ENCODE results near the gene SRGAP1. TPM values are rescaled to one million over a fixed set of nuclear protein-coding genes. Genes with fewer than 3 reads are reported as not detected.

The SRGAP1 gene
- total and polyA plus RNA-seq, 2 donors from 2014 or later = 1.8 to 13.5 TPM

- Histone ChIP-seq H3K27me3 (ENCODE audit: control insufficient read depth, insufficient read depth, low read length) (no peaks in the 10 kb centered on the region), H3K9ac (ENCODE audit: low read length in 3 of 3) (peak overlapping the region in 1 of 3 donors; percentile 26), H3K4me1 (ENCODE audit: control insufficient read depth in 2 of 3, insufficient read depth in 2 of 3, low read depth in 1 of 3, low read length in 3 of 3) (peaks cover 0 to 6% (median 0%) of the 10 kb centered on the region in 3 donors), H3K4me3 (ENCODE audit: low read length in 3 of 3) (peak overlapping the region; percentile 53 to 68 (median 55)), H3K27ac (ENCODE audit: low read depth in 2 of 2, low read length in 2 of 2) (no peak overlapping the region), H3K9me3 (ENCODE audit: control insufficient read depth in 2 of 3, insufficient read depth in 1 of 3, low read length in 3 of 3) (no peaks in the 10 kb centered on the region), H3K36me3 (ENCODE audit: control insufficient read depth in 2 of 3, insufficient read depth in 3 of 3, low read length in 3 of 3) (no peaks in the 10 kb centered on the region)
- no peak for TF ChIP-seq CTCF (IDR thresholded peaks at IDR 0.05; ENCODE audit: borderline replicate concordance, extremely low read depth, insufficient read depth)
- intact Hi-C loops (cut with DNase I) = no loop called here
- DNase-seq = peak; percentile 29 to 80 (median 40)
- FAIRE-seq = no peak
Measured at GRCh38 chr12:63821781-63822251, 22.7 kb upstream of the SRGAP1 start.

GRCh38 chr12:63822352-63822751 lies 22.1 kb upstream of the SRGAP1 start:
- H3K9ac ChIP-seq (ENCODE audit: low read length in 3 of 3) = no peak overlapping the region
- no peaks in the 10 kb centered on the region for H3K9me3 ChIP-seq (ENCODE audit: control insufficient read depth in 2 of 3, insufficient read depth in 1 of 3, low read length in 3 of 3)
- FAIRE-seq (no peak), DNase-seq (peak in 1 of 5 donors; percentile 15)
- no peak for TF ChIP-seq CTCF (IDR thresholded peaks at IDR 0.05; ENCODE audit: borderline replicate concordance, extremely low read depth, insufficient read depth)
- peak overlapping the region; percentile 53 to 68 (median 55) for H3K4me3 ChIP-seq (ENCODE audit: low read length in 3 of 3)
- no peak overlapping the region for H3K27ac ChIP-seq (ENCODE audit: low read depth in 2 of 2, low read length in 2 of 2)
- H3K27me3 ChIP-seq (ENCODE audit: control insufficient read depth, insufficient read depth, low read length) = no peaks in the 10 kb centered on the region
- intact Hi-C loops (cut with DNase I) = no loop called here
- H3K4me1 ChIP-seq (ENCODE audit: control insufficient read depth in 2 of 3, insufficient read depth in 2 of 3, low read depth in 1 of 3, low read length in 3 of 3) = peaks cover 0 to 6% (median 0%) of the 10 kb centered on the region in 3 donors
- no peaks in the 10 kb centered on the region for H3K36me3 ChIP-seq (ENCODE audit: control insufficient read depth in 2 of 3, insufficient read depth in 3 of 3, low read length in 3 of 3)

- no peak overlapping the region for H3K9ac ChIP-seq (ENCODE audit: low read length in 3 of 3)
- no peak overlapping the region for H3K27ac ChIP-seq (ENCODE audit: low read depth in 2 of 2, low read length in 2 of 2)
- peak overlapping the region in 2 of 3 donors; percentile 38 to 53 for H3K4me3 ChIP-seq (ENCODE audit: low read length in 3 of 3)
- H3K27me3 ChIP-seq (ENCODE audit: control insufficient read depth, insufficient read depth, low read length) = no peaks in the 10 kb centered on the region
- H3K4me1 ChIP-seq (ENCODE audit: control insufficient read depth in 2 of 3, insufficient read depth in 2 of 3, low read depth in 1 of 3, low read length in 3 of 3) = peaks cover 0 to 6% (median 0%) of the 10 kb centered on the region in 3 donors
- intact Hi-C loops (cut with DNase I) = no loop called here
- DNase-seq = no peak
- no peaks in the 10 kb centered on the region for H3K9me3 ChIP-seq (ENCODE audit: control insufficient read depth in 2 of 3, insufficient read depth in 1 of 3, low read length in 3 of 3)
- TF ChIP-seq CTCF (IDR thresholded peaks at IDR 0.05; ENCODE audit: borderline replicate concordance, extremely low read depth, insufficient read depth) = no peak
- FAIRE-seq = no peak
- H3K36me3 ChIP-seq (ENCODE audit: control insufficient read depth in 2 of 3, insufficient read depth in 3 of 3, low read length in 3 of 3) = no peaks in the 10 kb centered on the region
Measured at GRCh38 chr12:63823040-63823439, 21.5 kb upstream of the SRGAP1 start.

Measured in kidney (tissue), 14 donors.